Stimulated activated CD4-positive, alpha-beta T cell treated with anti-CD3 and anti-CD28 coated beads, TNF-alpha, amount 100 ng/mL, for 24 hours (primary cell): ENCODE data around the gene NEDD9.

Experiments
- DNase-seq, 3 experiments: peaks; one replicate each; pipeline ENCODE4 v3.0.0-alpha.2; 2020; ENCODE audit warnings: low read depth in 3 of 3

The NEDD9 gene

DNA sequence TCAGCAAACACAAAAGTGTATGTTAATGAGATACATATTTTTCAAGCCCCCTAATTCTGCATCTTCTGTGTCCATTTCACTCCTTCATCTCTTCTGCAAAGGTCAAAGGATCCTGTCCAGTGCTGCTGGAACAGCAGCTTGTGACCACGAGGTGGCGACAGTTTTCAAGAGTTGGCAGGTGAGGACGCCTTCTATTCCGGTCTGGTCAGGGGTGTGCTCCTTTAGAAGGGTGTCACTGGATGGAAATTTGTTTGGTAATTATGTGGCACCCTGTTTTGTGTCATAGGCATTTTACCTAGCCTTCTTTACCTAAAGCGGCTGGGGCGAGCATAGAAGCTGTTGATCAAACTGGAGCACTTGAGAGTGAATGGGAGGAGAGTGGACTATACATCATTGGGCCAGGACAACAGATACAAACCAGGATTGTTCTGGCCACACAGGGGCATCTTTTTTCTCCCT lies 88.0 kb downstream of the NEDD9 start:
- peak; percentile 48 to 70 (median 67) for DNase-seq

DNA sequence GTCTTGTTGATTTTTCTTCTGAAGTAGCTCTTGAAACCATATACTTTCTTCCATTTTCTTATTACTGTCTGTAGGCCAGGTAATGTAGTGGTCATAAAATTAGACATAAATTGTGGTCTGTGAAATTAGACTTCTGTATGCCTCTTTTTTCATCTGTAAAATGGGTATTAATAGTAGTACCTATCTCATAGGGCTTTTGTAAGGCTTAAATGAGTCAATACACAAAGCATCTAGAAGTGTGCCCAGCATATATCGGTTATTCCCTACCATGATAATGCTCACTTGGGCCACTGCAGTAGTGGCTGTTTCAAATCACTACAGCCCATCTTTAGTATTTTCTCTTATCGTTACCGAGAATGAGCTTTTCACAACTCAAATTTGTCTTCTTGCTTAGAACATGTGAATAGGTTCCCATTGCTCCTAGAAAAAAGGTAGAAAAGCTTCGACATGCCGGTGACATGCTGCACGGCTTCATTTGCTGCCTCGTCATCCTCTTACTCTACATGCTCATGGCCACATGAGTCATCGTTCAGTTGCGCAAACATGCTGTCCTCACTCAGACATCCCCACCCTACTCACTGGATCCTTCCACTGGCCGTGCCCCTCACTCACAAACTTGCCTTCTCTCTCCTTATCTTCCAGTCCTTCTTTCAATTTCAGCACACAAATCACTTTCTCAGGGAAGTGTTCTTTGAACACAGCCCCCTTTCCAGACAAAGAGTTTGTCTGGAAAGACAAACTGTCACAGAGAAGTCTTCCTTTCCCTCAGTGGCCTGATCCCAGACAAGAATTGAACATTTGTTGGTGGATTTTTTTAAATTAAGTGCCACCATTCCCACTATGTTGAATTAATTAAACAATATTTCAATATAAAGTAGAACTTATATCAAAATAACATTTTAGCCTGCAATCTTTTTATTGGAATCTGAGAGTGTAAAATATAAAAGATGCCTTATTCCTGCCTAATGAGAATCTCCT lies 88.8 kb downstream of the NEDD9 start:
- no peak for DNase-seq

DNA sequence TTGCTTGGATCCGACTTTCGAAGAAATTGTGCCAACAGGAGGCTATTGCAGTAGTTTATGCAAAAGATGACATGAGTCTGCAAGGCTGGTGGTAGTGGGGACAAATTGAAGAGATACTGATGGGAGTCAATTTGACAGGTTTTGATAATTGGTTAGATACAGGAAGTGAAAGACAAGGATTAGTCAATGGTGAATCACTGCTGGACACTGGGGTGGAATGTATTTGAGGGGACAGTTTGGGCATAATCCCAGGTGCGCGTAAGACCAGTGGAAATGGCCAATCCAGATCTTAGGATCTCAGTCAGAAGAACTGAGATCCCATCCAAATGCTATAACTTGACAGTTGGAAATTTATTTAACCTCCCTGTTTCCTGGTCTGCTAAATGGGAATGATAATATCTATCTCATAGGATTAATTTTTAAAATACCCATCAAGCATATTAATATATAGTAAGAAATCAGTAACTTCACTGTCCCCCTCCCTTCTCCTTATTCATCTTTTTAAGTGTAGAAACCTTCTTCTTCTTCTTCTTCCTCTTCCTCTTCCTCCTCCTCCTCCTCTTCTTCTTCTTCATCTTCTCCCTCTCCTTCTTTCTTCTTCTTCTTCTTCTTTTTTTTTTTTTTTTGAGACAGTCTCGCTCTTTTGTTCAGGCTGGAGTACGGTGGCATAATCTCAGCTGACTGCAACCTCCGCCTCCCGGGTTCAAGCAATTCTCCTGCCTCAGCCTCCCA lies 90.0 kb downstream of the NEDD9 start:
- no peak for DNase-seq

DNA sequence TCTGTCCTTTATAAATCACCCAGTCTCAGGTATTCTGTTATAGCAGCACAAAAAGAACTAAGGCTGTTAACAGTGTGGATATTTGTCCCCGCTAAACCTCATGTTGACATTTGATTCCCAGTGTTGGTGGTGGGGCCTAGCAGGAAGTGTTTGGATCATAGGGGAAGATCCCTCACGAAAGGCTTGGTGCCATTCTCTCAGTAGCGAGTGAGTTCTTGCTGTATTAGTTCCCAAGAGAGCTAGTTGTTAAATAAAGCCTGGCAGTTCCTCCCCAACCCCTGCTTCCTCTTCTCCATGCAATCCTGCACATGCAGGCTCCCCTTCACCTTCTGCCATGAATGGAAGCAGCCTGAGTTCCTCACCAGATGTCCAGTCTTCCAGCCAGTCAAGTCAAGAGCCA lies 91.2 kb downstream of the NEDD9 start:
- no peak for DNase-seq

DNA sequence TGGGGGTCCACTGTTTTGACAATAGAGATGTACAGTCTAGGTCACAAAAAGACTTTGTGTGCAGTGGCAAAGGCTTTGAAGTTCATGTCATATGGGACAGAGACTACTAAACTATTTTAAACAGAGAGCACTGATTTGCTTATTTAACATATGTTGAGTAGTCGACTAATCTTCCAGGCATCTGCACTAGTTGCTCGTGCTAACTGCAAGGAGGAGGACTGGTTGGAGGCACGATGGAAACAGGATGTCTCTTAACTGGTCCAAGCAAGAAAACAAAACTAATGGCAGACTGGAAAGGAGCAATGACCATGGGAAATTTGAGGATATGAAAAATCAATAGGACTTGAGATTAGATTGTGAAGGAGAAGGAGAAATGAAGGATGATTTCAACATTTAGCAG lies 92.4 kb downstream of the NEDD9 start:
- no peak for DNase-seq

DNA sequence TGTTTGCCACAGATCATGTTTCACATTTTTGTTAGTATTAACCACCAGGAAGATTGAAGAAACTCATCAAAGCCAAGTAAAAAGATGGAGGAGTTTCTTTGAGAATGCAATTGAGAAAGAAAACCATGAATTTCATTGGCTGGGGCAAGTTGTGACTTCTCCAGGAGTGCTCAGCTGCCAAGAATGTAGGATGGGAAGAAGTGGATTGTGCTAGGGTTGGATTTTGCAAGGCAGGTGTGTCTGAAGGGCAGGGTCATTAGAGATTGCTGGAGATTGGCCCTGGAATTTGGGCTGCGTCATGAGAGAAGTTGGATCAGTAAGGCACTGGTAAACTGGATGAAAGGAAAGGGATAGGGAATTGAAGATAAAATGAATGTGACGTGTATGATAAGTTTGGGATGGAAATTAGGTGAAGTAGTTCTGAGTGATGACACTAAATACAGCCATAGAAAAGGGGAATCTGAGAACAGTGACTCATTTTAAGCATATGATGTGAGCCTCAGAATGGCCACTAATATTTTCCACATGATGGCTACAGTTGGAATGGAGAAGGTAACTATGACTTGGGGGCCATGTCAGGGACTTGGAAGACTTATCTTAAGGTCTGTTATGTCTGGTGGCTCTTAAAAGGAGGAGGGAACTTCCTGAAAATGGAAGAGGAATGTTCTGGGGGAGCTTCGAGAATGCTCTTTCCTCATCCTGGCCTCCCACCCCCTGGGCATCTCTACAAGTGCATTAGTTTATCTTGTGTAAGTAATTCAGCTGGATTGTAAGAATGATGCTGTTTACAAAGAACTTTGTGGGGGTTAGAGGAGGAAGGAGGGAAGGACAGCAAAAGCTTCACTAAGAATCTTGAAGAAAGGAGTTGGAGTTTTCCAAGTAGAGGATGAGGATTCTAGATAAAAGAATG lies 93.2 kb downstream of the NEDD9 start:
- no peak for DNase-seq

DNA sequence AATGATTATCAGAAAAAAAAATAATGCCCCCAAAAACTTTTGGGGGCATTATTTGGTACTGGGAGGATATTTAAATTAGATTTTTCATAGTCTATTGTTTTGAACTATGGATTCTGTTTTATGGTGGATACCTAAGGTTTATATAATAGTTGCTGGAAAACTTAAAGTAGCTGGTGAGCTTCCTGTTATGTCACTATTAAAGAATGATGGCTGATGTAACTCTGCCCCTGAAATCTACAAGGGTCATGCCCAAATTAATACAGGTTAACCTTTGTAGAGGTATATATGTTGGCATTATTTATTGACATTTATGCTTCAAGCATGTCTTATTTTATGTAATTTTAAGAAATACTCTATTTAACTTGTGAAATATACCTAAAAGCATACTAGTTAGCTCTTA lies 95.7 kb downstream of the NEDD9 start:
- no peak for DNase-seq
